Measurements from ENCODE around the gene CACNA1C.

CACNA1C gene

DNA sequence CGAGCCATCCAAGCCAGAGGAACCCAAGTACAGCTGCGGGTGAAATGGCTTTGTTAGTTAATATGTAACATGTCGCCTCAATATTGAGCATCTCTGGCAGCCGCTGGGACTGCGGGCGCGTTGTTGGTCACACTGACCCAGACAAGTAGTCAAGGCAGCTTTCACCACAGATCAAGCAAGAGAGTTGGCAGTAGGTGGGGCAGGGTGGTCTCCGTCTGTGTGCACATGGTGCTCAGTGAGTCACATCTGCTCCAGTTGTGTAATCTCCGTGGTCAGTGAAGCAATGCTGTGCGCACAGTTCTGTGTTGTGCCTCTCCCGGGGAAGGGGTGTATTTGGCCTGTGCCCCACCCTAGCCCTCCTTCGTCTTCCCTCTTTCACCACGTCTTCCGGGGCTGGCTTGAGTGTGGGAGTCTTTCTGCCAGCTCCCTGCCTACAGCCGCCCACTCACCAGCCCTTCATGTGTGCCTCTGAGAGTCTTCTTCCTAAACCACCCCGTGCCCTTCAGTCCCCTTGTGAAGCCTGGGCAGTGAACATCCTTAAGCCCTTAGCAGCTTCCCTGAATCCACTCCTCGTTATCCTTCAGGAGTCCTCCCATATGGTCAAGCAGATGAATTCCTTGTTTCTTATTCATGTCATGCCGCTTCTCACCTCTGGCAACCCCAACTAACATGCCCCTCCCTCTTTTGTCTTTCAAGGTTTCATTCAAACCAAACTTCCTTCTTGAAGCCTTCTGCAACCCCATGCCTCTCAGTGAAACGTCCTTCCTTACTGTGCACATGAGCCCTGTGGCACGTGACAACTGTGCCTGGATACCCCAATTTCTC lies 242.1 kb downstream of the CACNA1C start:
- TF ChIP-seq EZH2 (IDR thresholded peaks at IDR 0.05; ENCODE audit: borderline replicate concordance, low read depth, low read length, severe bottlenecking): no peak
- TF ChIP-seq, protein P1, sequence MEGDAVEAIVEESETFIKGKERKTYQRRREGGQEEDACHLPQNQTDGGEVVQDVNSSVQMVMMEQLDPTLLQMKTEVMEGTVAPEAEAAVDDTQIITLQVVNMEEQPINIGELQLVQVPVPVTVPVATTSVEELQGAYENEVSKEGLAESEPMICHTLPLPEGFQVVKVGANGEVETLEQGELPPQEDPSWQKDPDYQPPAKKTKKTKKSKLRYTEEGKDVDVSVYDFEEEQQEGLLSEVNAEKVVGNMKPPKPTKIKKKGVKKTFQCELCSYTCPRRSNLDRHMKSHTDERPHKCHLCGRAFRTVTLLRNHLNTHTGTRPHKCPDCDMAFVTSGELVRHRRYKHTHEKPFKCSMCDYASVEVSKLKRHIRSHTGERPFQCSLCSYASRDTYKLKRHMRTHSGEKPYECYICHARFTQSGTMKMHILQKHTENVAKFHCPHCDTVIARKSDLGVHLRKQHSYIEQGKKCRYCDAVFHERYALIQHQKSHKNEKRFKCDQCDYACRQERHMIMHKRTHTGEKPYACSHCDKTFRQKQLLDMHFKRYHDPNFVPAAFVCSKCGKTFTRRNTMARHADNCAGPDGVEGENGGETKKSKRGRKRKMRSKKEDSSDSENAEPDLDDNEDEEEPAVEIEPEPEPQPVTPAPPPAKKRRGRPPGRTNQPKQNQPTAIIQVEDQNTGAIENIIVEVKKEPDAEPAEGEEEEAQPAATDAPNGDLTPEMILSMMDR (IDR thresholded peaks at IDR 0.05; ENCODE audit: borderline replicate concordance, extremely low read depth, low read length, poor library complexity, severe bottlenecking): no peak
- Histone ChIP-seq H3K4me1 (ENCODE audit: insufficient read depth, low read length) (no peaks in the 10 kb centered on the region), H3K9ac (ENCODE audit: low read depth, low read length) (no peak overlapping the region), H3K27ac (ENCODE audit: low read length) (no peak overlapping the region), H3K27me3 (ENCODE audit: insufficient read depth, low read length, poor library complexity) (no peaks in the 10 kb centered on the region), H3K4me2 (ENCODE audit: insufficient read depth, low read length) (no peak overlapping the region), H3K4me3 (ENCODE audit: low read depth in 1 of 2, low read length in 2 of 2) (no peak overlapping the region), H2AFZ (ENCODE audit: low read depth, low read length) (no peak overlapping the region), H4K20me1 (ENCODE audit: insufficient read depth, low read length) (no peaks in the 10 kb centered on the region), H3K79me2 (ENCODE audit: insufficient read depth, low read length) (no peaks in the 10 kb centered on the region), H3K9me3 (ENCODE audit: insufficient read depth, low read length, severe bottlenecking) (no peaks in the 10 kb centered on the region), H3K36me3 (ENCODE audit: insufficient read depth, low read length) (no peaks in the 10 kb centered on the region)
- DNase-seq: no peak
- ATAC-seq (ENCODE audit: insufficient read depth, low read depth): no peak

DNA sequence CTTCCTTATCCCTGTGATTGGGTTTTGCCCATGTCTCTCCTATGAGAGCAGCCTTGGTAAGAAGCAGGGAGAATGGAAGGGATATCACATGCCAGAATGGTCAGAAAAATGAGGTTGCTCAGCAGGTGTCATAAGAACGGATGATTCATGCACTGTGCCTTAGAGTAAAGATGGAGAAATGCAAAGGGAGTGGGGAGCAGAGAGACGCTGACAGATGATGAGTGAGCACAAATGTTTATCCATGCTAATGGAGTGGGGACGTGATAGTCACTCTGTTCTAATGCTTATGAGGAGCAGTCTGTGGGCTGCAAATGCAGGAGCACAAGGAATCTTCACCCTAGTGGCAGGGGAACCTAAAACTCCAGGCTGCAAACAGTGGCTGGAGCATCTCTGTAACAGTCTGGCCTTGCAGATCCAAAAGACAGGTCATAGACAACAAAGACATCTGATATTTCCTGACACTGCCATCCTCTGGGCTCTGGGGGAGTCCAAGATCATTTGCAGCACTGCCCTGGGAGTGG lies 243.2 kb downstream of the CACNA1C start:
- Histone ChIP-seq H4K20me1 (ENCODE audit: insufficient read depth, low read length) (no peaks in the 10 kb centered on the region), H3K4me3 (ENCODE audit: low read depth in 1 of 2, low read length in 2 of 2) (no peak overlapping the region), H2AFZ (ENCODE audit: low read depth, low read length) (no peak overlapping the region), H3K27ac (ENCODE audit: low read length) (no peak overlapping the region), H3K4me2 (ENCODE audit: insufficient read depth, low read length) (no peak overlapping the region), H3K4me1 (ENCODE audit: insufficient read depth, low read length) (no peaks in the 10 kb centered on the region), H3K79me2 (ENCODE audit: insufficient read depth, low read length) (no peaks in the 10 kb centered on the region), H3K27me3 (ENCODE audit: insufficient read depth, low read length, poor library complexity) (peaks cover 5% of the 10 kb centered on the region), H3K36me3 (ENCODE audit: insufficient read depth, low read length) (no peaks in the 10 kb centered on the region), H3K9ac (ENCODE audit: low read depth, low read length) (no peak overlapping the region), H3K9me3 (ENCODE audit: insufficient read depth, low read length, severe bottlenecking) (no peaks in the 10 kb centered on the region)
- no peak for DNase-seq
- no peak for ATAC-seq (ENCODE audit: insufficient read depth, low read depth)
- TF ChIP-seq, protein P1 (IDR thresholded peaks at IDR 0.05; ENCODE audit: borderline replicate concordance, extremely low read depth, low read length, poor library complexity, severe bottlenecking): no peak
- no peak for TF ChIP-seq EZH2 (IDR thresholded peaks at IDR 0.05; ENCODE audit: borderline replicate concordance, low read depth, low read length, severe bottlenecking)

DNA sequence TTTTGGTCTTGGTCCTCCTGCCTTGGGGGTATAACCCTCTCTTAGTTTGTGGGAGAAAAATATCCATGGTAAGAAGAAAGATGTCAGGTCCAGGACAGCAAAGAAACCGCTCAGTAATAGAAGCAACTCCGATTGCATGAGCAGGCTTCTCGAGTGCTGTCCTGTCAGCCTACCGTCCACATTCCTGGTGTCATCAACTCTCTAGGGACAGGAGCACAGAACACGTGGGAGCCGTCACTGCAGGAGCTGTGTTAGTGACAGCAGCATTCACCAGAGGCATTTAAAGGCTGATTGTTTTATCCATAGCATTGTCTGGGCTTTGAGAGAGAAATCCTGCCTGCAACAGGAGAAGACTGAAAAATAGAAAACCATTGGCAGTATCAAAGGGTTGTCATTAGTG lies 244.2 kb downstream of the CACNA1C start:
- Histone ChIP-seq H3K9ac (ENCODE audit: low read depth, low read length) (no peak overlapping the region), H3K4me3 (ENCODE audit: low read depth in 1 of 2, low read length in 2 of 2) (no peak overlapping the region), H3K36me3 (ENCODE audit: insufficient read depth, low read length) (no peaks in the 10 kb centered on the region), H3K27ac (ENCODE audit: low read length) (no peak overlapping the region), H2AFZ (ENCODE audit: low read depth, low read length) (no peak overlapping the region), H3K9me3 (ENCODE audit: insufficient read depth, low read length, severe bottlenecking) (no peaks in the 10 kb centered on the region), H4K20me1 (ENCODE audit: insufficient read depth, low read length) (no peaks in the 10 kb centered on the region), H3K27me3 (ENCODE audit: insufficient read depth, low read length, poor library complexity) (peaks cover 6% of the 10 kb centered on the region), H3K79me2 (ENCODE audit: insufficient read depth, low read length) (no peaks in the 10 kb centered on the region), H3K4me1 (ENCODE audit: insufficient read depth, low read length) (no peaks in the 10 kb centered on the region), H3K4me2 (ENCODE audit: insufficient read depth, low read length) (no peak overlapping the region)
- DNase-seq (no peak), ATAC-seq (ENCODE audit: insufficient read depth, low read depth) (no peak)
- TF ChIP-seq, protein P1 (IDR thresholded peaks at IDR 0.05; ENCODE audit: borderline replicate concordance, extremely low read depth, low read length, poor library complexity, severe bottlenecking): no peak
- no peak for TF ChIP-seq EZH2 (IDR thresholded peaks at IDR 0.05; ENCODE audit: borderline replicate concordance, low read depth, low read length, severe bottlenecking)

All from DND-41 (cell line).